OCI-LY1 (cell line): ENCODE results near the gene AFF2.

Experiments used
- EZH2 ChIP-seq: fragments of 200-600 bp; sonication (generic), shearing (Covaris generic); IDR thresholded peaks from 2 replicates; pipeline ENCODE4 v1.8.0; 2017; ENCODE audit warnings: borderline replicate concordance, mixed run types, mild to moderate bottlenecking, antibody characterized with exemption, low read length, moderate library complexity, mixed read lengths
- TF ChIP-seq, protein P1 (sequence below): fragments of 200-600 bp; sonication (generic), shearing (Covaris generic); IDR thresholded peaks from 2 replicates; pipeline ENCODE4 v1.5.1; 2017; ENCODE audit warnings: mild to moderate bottlenecking, antibody characterized with exemption, low read length, moderate library complexity, mixed read lengths

DNA sequence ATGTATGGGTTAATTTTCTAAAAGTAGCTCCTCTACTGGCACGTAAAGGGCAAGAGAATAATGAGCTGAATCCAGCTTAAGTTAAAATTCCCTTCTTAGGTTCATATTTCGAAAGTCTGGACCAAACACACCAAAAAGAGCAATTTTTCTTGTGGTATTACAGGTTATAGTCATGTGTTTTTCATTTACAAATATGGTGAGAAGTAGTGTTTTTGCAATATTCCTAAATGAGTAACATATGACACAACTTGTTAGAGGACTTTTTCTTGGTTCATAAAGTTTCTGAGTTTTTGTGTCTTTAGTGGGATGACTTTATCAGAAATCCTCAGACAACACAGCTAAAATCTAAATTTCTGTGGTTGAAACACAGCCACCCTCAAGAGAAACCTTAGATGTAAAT, 172.1 kb downstream of the AFF2 start:
- no peak for TF ChIP-seq EZH2
- TF ChIP-seq, protein P1, sequence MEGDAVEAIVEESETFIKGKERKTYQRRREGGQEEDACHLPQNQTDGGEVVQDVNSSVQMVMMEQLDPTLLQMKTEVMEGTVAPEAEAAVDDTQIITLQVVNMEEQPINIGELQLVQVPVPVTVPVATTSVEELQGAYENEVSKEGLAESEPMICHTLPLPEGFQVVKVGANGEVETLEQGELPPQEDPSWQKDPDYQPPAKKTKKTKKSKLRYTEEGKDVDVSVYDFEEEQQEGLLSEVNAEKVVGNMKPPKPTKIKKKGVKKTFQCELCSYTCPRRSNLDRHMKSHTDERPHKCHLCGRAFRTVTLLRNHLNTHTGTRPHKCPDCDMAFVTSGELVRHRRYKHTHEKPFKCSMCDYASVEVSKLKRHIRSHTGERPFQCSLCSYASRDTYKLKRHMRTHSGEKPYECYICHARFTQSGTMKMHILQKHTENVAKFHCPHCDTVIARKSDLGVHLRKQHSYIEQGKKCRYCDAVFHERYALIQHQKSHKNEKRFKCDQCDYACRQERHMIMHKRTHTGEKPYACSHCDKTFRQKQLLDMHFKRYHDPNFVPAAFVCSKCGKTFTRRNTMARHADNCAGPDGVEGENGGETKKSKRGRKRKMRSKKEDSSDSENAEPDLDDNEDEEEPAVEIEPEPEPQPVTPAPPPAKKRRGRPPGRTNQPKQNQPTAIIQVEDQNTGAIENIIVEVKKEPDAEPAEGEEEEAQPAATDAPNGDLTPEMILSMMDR, result no peak
